WTC11 (cell line): Measurements from ENCODE around the gene NAPB. TPM values are rescaled to one million over a fixed set of nuclear protein-coding genes. Genes with fewer than 3 reads are reported as not detected.

Source experiments
- ATF1 ChIP-seq: sonication (generic); formaldehyde crosslinking; IDR thresholded peaks from 2 replicates; pipeline ENCODE4 v1.8.1; 2023; ENCODE audit warnings: mild to moderate bottlenecking, moderate library complexity, missing genetic modification reagents
- CREB1 ChIP-seq: sonication (generic); formaldehyde crosslinking; IDR thresholded peaks from 2 replicates; pipeline ENCODE4 v1.8.0; 2023; ENCODE audit warnings: mild to moderate bottlenecking, missing genetic modification reagents
- CREM ChIP-seq: sonication (generic); formaldehyde crosslinking; IDR thresholded peaks from 2 replicates; pipeline ENCODE4 v1.8.1; 2022; ENCODE audit warnings: mild to moderate bottlenecking, missing genetic modification reagents, moderate library complexity
- JAZF1 ChIP-seq: fragments of 250-450 bp; sonication (Bioruptor Pico); IDR thresholded peaks from 2 replicates; pipeline ENCODE4 v1.9.0; 2021; ENCODE audit warnings: moderate library complexity, mild to moderate bottlenecking, inconsistent platforms
- NFYB ChIP-seq: sonication (generic); formaldehyde crosslinking; conservative IDR thresholded peaks from 2 replicates; pipeline ENCODE4 v1.8.0; 2022; ENCODE audit warnings: low read depth, missing genetic modification reagents
- NR2C2 ChIP-seq: sonication (generic); formaldehyde crosslinking; IDR thresholded peaks from 2 replicates; pipeline ENCODE4 v1.8.0; 2022; ENCODE audit warnings: mild to moderate bottlenecking, missing genetic modification reagents
- SP1 ChIP-seq: sonication (generic); formaldehyde crosslinking; conservative IDR thresholded peaks from 2 replicates; pipeline ENCODE4 v1.8.1; 2022; ENCODE audit warnings: missing genetic modification reagents
- TEAD1 ChIP-seq: sonication (generic); formaldehyde crosslinking; IDR thresholded peaks from 2 replicates; pipeline ENCODE4 v1.8.0; 2022; ENCODE audit warnings: mild to moderate bottlenecking, missing genetic modification reagents
- TEAD4 ChIP-seq: sonication (generic); formaldehyde crosslinking; IDR thresholded peaks from 2 replicates; pipeline ENCODE4 v1.8.0; 2022; ENCODE audit warnings: mild to moderate bottlenecking, missing genetic modification reagents
- TP53 ChIP-seq: sonication (generic); formaldehyde crosslinking; IDR thresholded peaks from 2 replicates; pipeline ENCODE4 v1.8.1; 2023; ENCODE audit warnings: mild to moderate bottlenecking, missing genetic modification reagents
- ZNF219 ChIP-seq: sonication (generic); formaldehyde crosslinking; IDR thresholded peaks from 2 replicates; pipeline ENCODE4 v1.8.0; 2023; ENCODE audit warnings: missing genetic modification reagents, mild to moderate bottlenecking, borderline replicate concordance
- ZNF232 ChIP-seq: sonication (generic); formaldehyde crosslinking; IDR thresholded peaks from 2 replicates; pipeline ENCODE4 v1.8.0; 2022; ENCODE audit warnings: mild to moderate bottlenecking, missing genetic modification reagents
- total RNA-seq: library from RNA; stranded (reverse); gene quantifications from 3 replicates; pipeline ENCODE4 v1.2.3, GENCODE V29; 2021
- TF ChIP-seq, protein P1 (sequence below): sonication (generic); formaldehyde crosslinking; IDR thresholded peaks from 2 replicates; pipeline ENCODE4 v1.8.1; 2022; ENCODE audit warnings: mild to moderate bottlenecking, moderate library complexity, missing genetic modification reagents
- TF ChIP-seq, protein P2 (sequence below): fragments of 250-450 bp; sonication (Bioruptor Pico); IDR thresholded peaks from 2 replicates; pipeline ENCODE4 v1.9.0; 2021; ENCODE audit warnings: mild to moderate bottlenecking
- TF ChIP-seq, protein P3 (sequence below): sonication (generic); formaldehyde crosslinking; IDR thresholded peaks from 2 replicates; pipeline ENCODE4 v1.8.1; 2022; ENCODE audit warnings: low read depth, mild to moderate bottlenecking, moderate library complexity, missing genetic modification reagents, borderline replicate concordance
- TF ChIP-seq, protein P4 (sequence below): fragments of 250-450 bp; sonication (Bioruptor Pico); IDR thresholded peaks from 2 replicates; pipeline ENCODE4 v1.9.0; 2021; ENCODE audit warnings: mild to moderate bottlenecking, borderline replicate concordance
- TF ChIP-seq, protein P5 (sequence below): sonication (generic); formaldehyde crosslinking; IDR thresholded peaks from 2 replicates; pipeline ENCODE4 v1.8.0; 2023; ENCODE audit warnings: missing genetic modification reagents
- TF ChIP-seq, protein P6 (sequence below): sonication (generic); formaldehyde crosslinking; IDR thresholded peaks from 2 replicates; pipeline ENCODE4 v1.8.1; 2022; ENCODE audit warnings: low read depth, missing genetic modification reagents, borderline replicate concordance
- TF ChIP-seq, protein P7 (sequence below): sonication (generic); formaldehyde crosslinking; IDR thresholded peaks from 2 replicates; pipeline ENCODE4 v1.8.1; 2022; ENCODE audit warnings: mild to moderate bottlenecking, missing genetic modification reagents, moderate library complexity, borderline replicate concordance
- TF ChIP-seq, protein P8 (sequence below): fragments of 200-600 bp; IDR thresholded peaks from 2 replicates; pipeline ENCODE4 v1.8.0; 2022; ENCODE audit warnings: antibody characterized with exemption
- TF ChIP-seq, protein P9 (sequence below): fragments of 250-450 bp; sonication (Bioruptor Pico); conservative IDR thresholded peaks from 2 replicates; pipeline ENCODE4 v1.9.0; 2021; ENCODE audit warnings: mild to moderate bottlenecking

Gene NAPB
- total RNA-seq, 1 experiment from 2014 or later, result 12.9 TPM

DNA sequence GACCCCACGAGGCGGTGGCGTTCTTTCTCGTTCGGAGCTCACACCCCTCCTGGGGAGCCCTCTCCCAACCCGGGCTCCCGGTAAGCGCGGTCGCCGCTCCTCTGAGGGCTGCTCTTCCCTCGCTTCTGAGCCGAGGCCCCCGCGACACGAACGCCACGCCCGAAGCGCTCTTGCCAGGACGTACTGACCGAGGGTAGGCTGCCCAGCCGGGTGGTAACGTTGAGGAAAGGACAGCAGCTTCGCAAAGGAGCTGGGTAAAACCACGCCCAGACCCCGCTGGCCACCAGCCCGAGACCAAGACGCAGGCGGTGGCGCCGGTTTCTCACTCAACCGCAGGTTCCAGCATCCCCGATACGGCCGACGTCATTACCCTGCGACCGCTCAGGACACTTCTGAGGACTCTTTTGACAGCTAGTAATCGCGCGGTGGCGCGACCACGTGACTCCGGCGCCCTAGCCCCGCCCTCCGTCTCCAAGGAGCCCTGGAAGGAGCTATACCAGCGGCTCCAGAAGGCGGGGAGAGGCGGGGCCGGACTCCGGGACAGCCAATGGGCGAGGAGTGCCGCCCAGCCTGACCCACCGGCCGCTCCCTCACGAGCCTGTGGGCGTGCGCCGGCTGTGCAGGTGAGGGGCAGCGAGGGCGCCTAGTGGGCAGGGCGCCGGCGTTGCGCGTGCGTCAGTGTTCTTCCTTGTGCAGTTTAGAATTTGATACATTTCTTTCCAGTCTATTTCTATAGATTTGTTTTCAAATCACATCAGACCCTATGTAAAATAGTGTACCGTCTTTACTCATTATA, 63.3 kb downstream of the NAPB start (continued):
- TF ChIP-seq, protein P1, sequence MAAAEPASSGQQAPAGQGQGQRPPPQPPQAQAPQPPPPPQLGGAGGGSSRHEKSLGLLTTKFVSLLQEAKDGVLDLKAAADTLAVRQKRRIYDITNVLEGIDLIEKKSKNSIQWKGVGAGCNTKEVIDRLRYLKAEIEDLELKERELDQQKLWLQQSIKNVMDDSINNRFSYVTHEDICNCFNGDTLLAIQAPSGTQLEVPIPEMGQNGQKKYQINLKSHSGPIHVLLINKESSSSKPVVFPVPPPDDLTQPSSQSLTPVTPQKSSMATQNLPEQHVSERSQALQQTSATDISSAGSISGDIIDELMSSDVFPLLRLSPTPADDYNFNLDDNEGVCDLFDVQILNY (CRISPR knock-in tag), result peak; percentile 85
- TF ChIP-seq ZNF232 (CRISPR knock-in tag), result no peak
- TF ChIP-seq, protein P2, sequence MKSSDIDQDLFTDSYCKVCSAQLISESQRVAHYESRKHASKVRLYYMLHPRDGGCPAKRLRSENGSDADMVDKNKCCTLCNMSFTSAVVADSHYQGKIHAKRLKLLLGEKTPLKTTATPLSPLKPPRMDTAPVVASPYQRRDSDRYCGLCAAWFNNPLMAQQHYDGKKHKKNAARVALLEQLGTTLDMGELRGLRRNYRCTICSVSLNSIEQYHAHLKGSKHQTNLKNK (CRISPR knock-in tag), result no peak
- TF ChIP-seq, protein P3, sequence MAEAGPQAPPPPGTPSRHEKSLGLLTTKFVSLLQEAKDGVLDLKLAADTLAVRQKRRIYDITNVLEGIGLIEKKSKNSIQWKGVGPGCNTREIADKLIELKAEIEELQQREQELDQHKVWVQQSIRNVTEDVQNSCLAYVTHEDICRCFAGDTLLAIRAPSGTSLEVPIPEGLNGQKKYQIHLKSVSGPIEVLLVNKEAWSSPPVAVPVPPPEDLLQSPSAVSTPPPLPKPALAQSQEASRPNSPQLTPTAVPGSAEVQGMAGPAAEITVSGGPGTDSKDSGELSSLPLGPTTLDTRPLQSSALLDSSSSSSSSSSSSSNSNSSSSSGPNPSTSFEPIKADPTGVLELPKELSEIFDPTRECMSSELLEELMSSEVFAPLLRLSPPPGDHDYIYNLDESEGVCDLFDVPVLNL (CRISPR knock-in tag), result no peak
- no peak for TF ChIP-seq TP53 (CRISPR knock-in tag)
- no peak for TF ChIP-seq TEAD1 (CRISPR knock-in tag)
- TF ChIP-seq CREM (CRISPR knock-in tag), result peak; percentile 98
- TF ChIP-seq, protein P4, sequence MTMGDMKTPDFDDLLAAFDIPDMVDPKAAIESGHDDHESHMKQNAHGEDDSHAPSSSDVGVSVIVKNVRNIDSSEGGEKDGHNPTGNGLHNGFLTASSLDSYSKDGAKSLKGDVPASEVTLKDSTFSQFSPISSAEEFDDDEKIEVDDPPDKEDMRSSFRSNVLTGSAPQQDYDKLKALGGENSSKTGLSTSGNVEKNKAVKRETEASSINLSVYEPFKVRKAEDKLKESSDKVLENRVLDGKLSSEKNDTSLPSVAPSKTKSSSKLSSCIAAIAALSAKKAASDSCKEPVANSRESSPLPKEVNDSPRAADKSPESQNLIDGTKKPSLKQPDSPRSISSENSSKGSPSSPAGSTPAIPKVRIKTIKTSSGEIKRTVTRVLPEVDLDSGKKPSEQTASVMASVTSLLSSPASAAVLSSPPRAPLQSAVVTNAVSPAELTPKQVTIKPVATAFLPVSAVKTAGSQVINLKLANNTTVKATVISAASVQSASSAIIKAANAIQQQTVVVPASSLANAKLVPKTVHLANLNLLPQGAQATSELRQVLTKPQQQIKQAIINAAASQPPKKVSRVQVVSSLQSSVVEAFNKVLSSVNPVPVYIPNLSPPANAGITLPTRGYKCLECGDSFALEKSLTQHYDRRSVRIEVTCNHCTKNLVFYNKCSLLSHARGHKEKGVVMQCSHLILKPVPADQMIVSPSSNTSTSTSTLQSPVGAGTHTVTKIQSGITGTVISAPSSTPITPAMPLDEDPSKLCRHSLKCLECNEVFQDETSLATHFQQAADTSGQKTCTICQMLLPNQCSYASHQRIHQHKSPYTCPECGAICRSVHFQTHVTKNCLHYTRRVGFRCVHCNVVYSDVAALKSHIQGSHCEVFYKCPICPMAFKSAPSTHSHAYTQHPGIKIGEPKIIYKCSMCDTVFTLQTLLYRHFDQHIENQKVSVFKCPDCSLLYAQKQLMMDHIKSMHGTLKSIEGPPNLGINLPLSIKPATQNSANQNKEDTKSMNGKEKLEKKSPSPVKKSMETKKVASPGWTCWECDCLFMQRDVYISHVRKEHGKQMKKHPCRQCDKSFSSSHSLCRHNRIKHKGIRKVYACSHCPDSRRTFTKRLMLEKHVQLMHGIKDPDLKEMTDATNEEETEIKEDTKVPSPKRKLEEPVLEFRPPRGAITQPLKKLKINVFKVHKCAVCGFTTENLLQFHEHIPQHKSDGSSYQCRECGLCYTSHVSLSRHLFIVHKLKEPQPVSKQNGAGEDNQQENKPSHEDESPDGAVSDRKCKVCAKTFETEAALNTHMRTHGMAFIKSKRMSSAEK (CRISPR knock-in tag), result no peak
- peak; percentile 21; the same call in 1 of the 2 replicates for TF ChIP-seq CREB1 (CRISPR knock-in tag)
- TF ChIP-seq ZNF219, result no peak
- TF ChIP-seq, protein P5, sequence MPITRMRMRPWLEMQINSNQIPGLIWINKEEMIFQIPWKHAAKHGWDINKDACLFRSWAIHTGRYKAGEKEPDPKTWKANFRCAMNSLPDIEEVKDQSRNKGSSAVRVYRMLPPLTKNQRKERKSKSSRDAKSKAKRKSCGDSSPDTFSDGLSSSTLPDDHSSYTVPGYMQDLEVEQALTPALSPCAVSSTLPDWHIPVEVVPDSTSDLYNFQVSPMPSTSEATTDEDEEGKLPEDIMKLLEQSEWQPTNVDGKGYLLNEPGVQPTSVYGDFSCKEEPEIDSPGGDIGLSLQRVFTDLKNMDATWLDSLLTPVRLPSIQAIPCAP (CRISPR knock-in tag), result no peak
- TF ChIP-seq, protein P6, sequence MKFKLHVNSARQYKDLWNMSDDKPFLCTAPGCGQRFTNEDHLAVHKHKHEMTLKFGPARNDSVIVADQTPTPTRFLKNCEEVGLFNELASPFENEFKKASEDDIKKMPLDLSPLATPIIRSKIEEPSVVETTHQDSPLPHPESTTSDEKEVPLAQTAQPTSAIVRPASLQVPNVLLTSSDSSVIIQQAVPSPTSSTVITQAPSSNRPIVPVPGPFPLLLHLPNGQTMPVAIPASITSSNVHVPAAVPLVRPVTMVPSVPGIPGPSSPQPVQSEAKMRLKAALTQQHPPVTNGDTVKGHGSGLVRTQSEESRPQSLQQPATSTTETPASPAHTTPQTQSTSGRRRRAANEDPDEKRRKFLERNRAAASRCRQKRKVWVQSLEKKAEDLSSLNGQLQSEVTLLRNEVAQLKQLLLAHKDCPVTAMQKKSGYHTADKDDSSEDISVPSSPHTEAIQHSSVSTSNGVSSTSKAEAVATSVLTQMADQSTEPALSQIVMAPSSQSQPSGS (CRISPR knock-in tag), result no peak
- no peak for TF ChIP-seq NR2C2 (CRISPR knock-in tag)
- TF ChIP-seq, protein P7, sequence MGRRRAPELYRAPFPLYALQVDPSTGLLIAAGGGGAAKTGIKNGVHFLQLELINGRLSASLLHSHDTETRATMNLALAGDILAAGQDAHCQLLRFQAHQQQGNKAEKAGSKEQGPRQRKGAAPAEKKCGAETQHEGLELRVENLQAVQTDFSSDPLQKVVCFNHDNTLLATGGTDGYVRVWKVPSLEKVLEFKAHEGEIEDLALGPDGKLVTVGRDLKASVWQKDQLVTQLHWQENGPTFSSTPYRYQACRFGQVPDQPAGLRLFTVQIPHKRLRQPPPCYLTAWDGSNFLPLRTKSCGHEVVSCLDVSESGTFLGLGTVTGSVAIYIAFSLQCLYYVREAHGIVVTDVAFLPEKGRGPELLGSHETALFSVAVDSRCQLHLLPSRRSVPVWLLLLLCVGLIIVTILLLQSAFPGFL (CRISPR knock-in tag), result no peak
- TF ChIP-seq NFYB (CRISPR knock-in tag), result peak; percentile 82
- TF ChIP-seq JAZF1, result no peak
- peak; percentile 85 for TF ChIP-seq SP1 (CRISPR knock-in tag)
- TF ChIP-seq, protein P8, sequence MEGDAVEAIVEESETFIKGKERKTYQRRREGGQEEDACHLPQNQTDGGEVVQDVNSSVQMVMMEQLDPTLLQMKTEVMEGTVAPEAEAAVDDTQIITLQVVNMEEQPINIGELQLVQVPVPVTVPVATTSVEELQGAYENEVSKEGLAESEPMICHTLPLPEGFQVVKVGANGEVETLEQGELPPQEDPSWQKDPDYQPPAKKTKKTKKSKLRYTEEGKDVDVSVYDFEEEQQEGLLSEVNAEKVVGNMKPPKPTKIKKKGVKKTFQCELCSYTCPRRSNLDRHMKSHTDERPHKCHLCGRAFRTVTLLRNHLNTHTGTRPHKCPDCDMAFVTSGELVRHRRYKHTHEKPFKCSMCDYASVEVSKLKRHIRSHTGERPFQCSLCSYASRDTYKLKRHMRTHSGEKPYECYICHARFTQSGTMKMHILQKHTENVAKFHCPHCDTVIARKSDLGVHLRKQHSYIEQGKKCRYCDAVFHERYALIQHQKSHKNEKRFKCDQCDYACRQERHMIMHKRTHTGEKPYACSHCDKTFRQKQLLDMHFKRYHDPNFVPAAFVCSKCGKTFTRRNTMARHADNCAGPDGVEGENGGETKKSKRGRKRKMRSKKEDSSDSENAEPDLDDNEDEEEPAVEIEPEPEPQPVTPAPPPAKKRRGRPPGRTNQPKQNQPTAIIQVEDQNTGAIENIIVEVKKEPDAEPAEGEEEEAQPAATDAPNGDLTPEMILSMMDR, result no peak
- TF ChIP-seq TEAD4 (CRISPR knock-in tag), result no peak
- no peak for TF ChIP-seq ATF1 (CRISPR knock-in tag)
- TF ChIP-seq, protein P9, sequence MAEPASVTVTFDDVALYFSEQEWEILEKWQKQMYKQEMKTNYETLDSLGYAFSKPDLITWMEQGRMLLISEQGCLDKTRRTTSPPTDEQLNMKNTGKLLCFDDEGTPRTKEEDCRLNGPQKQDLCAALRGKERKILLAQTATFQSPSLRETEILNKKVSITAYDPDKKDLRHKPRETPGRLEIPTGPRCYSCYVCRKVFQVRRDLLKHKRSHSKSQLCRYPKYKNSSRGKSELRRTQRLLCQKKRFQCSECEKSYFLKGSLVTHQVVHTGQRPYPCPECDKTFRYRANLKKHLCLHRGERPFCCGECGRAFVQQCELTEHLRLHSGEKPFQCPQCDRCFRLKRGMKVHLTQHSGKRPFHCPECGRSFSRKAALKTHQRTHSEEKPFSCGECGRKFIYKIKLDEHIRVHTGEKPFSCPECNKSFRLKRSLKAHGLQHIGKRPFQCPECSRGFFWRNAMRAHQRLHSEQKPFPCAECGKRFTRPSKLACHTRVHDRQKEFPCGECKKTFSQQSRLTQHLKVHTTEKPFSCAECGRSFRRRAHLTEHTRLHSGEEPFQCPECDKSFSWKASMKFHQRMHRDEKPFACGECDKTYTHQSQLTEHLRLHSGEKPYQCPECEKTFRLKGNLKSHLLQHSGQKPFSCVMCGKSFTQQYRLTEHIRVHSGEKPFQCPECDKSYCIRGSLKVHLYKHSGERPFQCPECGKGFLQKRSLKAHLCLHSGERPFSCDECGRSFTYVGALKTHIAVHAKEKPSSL (CRISPR knock-in tag), result no peak
